K562 (cell line): ENCODE measurements around the gene TSC22D1. TPM values are rescaled to one million over a fixed set of nuclear protein-coding genes. Genes with fewer than 3 reads are reported as not detected.

ENCODE experiments used
- ATAC-seq: fragments of 200-7000 bp; cut with Tn5 transposase; 3 replicates; pipeline ENCODE4 v1.9.1; 2020; ENCODE audit warnings: moderate library complexity
- BruUV-seq: library from RNA; stranded (reverse); fragments of 400-500 nt; replicated peaks from 2 replicates; lab custom pipeline; 2021; lab: Mats Ljungman, UMichigan
- CTCF ChIA-PET: fragments of 300-600 bp; formaldehyde crosslinking; extraction: SDS; loops from one replicate; lab custom pipeline; 2021; ENCODE audit warnings: low intra/inter-chr PET ratio; lab: Yijun Ruan, JAX
- POLR2A ChIA-PET: fragments of 300-600, 350-650 bp; sonication (Branson Sonifier 250); formaldehyde crosslinking; extraction: SDS; loops from one replicate; lab custom pipeline; 2021; ENCODE audit warnings: antibody characterized with exemption, inconsistent platforms; lab: Yijun Ruan, JAX
- DNase-seq, 4 experiments: peaks; one replicate each; pipeline versions ENCODE4 v3.0.0 to v3.0.0-alpha.2; 2011 to 2018; ENCODE audit warnings: low spot score in 3 of 4, mixed read lengths in 3 of 4; ENCODE audit errors: extremely low read depth in 1 of 4
- FAIRE-seq: peaks from 2 replicates; lab custom pipeline; 2011; peaks lifted over from hg19 to GRCh38; lab: Jason Lieb, UNC
- H2AFZ ChIP-seq: 2 replicates; pipeline ENCODE4 v1.6.0; 2011; ENCODE audit warnings: low read depth, low read length, control low read depth, inconsistent platforms
- H3K27ac ChIP-seq: fragments of 200-600 bp; 3 replicates; pipeline ENCODE4 v1.8.0; 2011; ENCODE audit warnings: low read depth, mild to moderate bottlenecking, control low read depth, inconsistent platforms, low read length, moderate library complexity, mixed read lengths; ENCODE audit errors: extremely low read depth
- H3K27me3 ChIP-seq, 2 experiments: fragments of 300-600 bp in 1 of 2; 2 replicates in 1 of 2; 3 replicates in 1 of 2; pipeline versions ENCODE4 v1.6.0 to v1.8.0; 2011; ENCODE audit warnings: inconsistent platforms in 2 of 2, low read length in 2 of 2, mild to moderate bottlenecking in 1 of 2, mixed read lengths in 1 of 2, moderate library complexity in 1 of 2; ENCODE audit not compliant: control insufficient read depth in 2 of 2, insufficient read depth in 2 of 2
- H3K36me3 ChIP-seq: fragments of 300-600 bp; 3 replicates; pipeline ENCODE4 v1.8.0; 2011; ENCODE audit warnings: mild to moderate bottlenecking, low read length, inconsistent platforms; ENCODE audit not compliant: control insufficient read depth, insufficient read depth
- H3K4me1 ChIP-seq, 2 experiments: fragments of 200-600 bp in 1 of 2; replicated peaks in 1 of 2; 2 replicates in 1 of 2; 3 replicates in 1 of 2; pipeline versions ENCODE4 v1.5.1 to v1.8.0; 2011; ENCODE audit warnings: inconsistent platforms in 2 of 2, low read length in 2 of 2, mild to moderate bottlenecking in 1 of 2, mixed read lengths in 1 of 2, moderate library complexity in 1 of 2; ENCODE audit not compliant: control insufficient read depth in 2 of 2, insufficient read depth in 2 of 2
- H3K4me2 ChIP-seq: 2 replicates; pipeline ENCODE4 v1.6.1; 2011; ENCODE audit warnings: low read length, control low read depth, inconsistent platforms, mixed read lengths; ENCODE audit not compliant: insufficient read depth
- H3K4me3 ChIP-seq: fragments of 200-600 bp; sonication (generic), shearing (Covaris generic); 2 replicates; pipeline ENCODE4 v1.5.1; 2016; ENCODE audit warnings: control low read depth, inconsistent platforms
- H3K79me2 ChIP-seq: fragments of 200-600 bp; 3 replicates; pipeline ENCODE4 v1.8.0; 2011; ENCODE audit warnings: low read length, inconsistent platforms; ENCODE audit not compliant: control insufficient read depth, insufficient read depth
- H3K9ac ChIP-seq, 2 experiments: 2 replicates each; pipeline versions ENCODE4 v1.6.0 to v1.6.1; 2011; ENCODE audit warnings: low read depth in 2 of 2, low read length in 2 of 2, control low read depth in 1 of 2, inconsistent platforms in 1 of 2, mild to moderate bottlenecking in 1 of 2, mixed read lengths in 1 of 2; ENCODE audit not compliant: insufficient read depth in 1 of 2
- H3K9me1 ChIP-seq: one replicate; pipeline ENCODE4 v1.6.0; 2011; ENCODE audit warnings: inconsistent platforms, mild to moderate bottlenecking, low read length, moderate library complexity; ENCODE audit not compliant: control insufficient read depth, insufficient read depth
- H3K9me3 ChIP-seq: replicated peaks from 2 replicates; pipeline ENCODE4 v1.5.1; 2011; ENCODE audit warnings: low read depth, low read length, inconsistent platforms; ENCODE audit not compliant: control insufficient read depth, insufficient read depth
- H4K20me1 ChIP-seq: replicated peaks from 2 replicates; pipeline ENCODE4 v1.6.1; 2011; ENCODE audit warnings: low read length, inconsistent platforms, mixed read lengths; ENCODE audit not compliant: control insufficient read depth, insufficient read depth
- ARID2 ChIP-seq: fragments of 450-650 bp; IDR thresholded peaks from 2 replicates; pipeline ENCODE4 v1.6.1; 2017; ENCODE audit warnings: antibody characterized with exemption, mild to moderate bottlenecking
- ATF4 ChIP-seq: fragments of 450-650 bp; formaldehyde crosslinking; IDR thresholded peaks from 2 replicates; pipeline ENCODE4 v1.4.0; 2022; ENCODE audit warnings: mild to moderate bottlenecking, moderate library complexity
- CBFA2T2 ChIP-seq: fragments of 450-650 bp; conservative IDR thresholded peaks from 2 replicates; pipeline ENCODE4 v1.6.1; 2017; ENCODE audit warnings: mild to moderate bottlenecking
- ESRRA ChIP-seq: fragments of 450-650 bp; IDR thresholded peaks from 2 replicates; pipeline ENCODE4 v1.6.1; 2014; ENCODE audit warnings: low read depth, mild to moderate bottlenecking, moderate library complexity, borderline replicate concordance
- ETV5 ChIP-seq: sonication (generic); formaldehyde crosslinking; IDR thresholded peaks from 2 replicates; pipeline ENCODE4 v1.4.0; 2020; ENCODE audit warnings: low read depth, mild to moderate bottlenecking, missing genetic modification reagents
- HES1 ChIP-seq: fragments of 450-650 bp; IDR thresholded peaks from 2 replicates; pipeline ENCODE4 v1.6.1; 2016; ENCODE audit warnings: low read depth, mild to moderate bottlenecking, moderate library complexity
- KDM1A ChIP-seq, 2 experiments: fragments of 450-650 bp; IDR thresholded peaks; 2 replicates each; pipeline ENCODE4 v1.6.1; 2016; ENCODE audit warnings: mild to moderate bottlenecking in 2 of 2
- PKNOX1 ChIP-seq: fragments of 450-650 bp; IDR thresholded peaks from 2 replicates; pipeline ENCODE4 v1.6.1; 2016
- WGBS: fragments of 100-300 bp; shearing (Covaris generic); methylation state at CpG from one replicate; pipeline ENCODE4 v1.1.6; 2016; ENCODE audit warnings: low coverage, mixed read lengths; ENCODE audit not compliant: insufficient coverage; ENCODE audit errors: missing lambda C conversion rate; 5-methylcytosine and 5-hydroxymethylcytosine counted together
- in situ Hi-C: fragments of 300-500 bp; cut with MboI; formaldehyde crosslinking; loops from 4 replicates; pipeline ENCODE4 v1.15.0; 2018; ENCODE audit warnings: inconsistent platforms, mixed read lengths
- intact Hi-C: fragments of 100-400 bp; cut with micrococcal nuclease; formaldehyde crosslinking; loops from 2 replicates; pipeline ENCODE4 v1.14.2; 2022
- polyA plus RNA-seq, 8 experiments: library from polyadenylated mRNA; depleted of rRNA in 4 of 8; stranded (reverse) in 5 of 8; unstranded in 3 of 8; fragments of >200 nt; fragmentation: Nextera tagmentation in 2 of 8; fragmentation: Illumina TruSeq in 1 of 8; extraction: Ambion mirVana in 2 of 8; extraction: Trizol in 1 of 8; gene quantifications; 2 replicates each; pipeline versions ENCODE4 v1.2.1 to v1.2.3, GENCODE V29; 2011 to 2014; ENCODE audit warnings: inconsistent platforms in 1 of 8, missing spikeins in 1 of 8
- total RNA-seq, 7 experiments: library from RNA; depleted of rRNA in 6 of 7; stranded (reverse); fragments of >200 nt in 6 of 7; fragmentation: Illumina TruSeq in 2 of 7; extraction: Trizol in 2 of 7; gene quantifications; 2 replicates each; pipeline versions ENCODE4 v1.2.1 to v1.2.3, GENCODE V29; 2011 to 2021; ENCODE audit warnings: low replicate concordance in 1 of 7
- TF ChIP-seq, protein P1 (sequence below): fragments of 250-450 bp; sonication (Bioruptor Pico); IDR thresholded peaks from 2 replicates; pipeline ENCODE4 v1.4.0; 2020; ENCODE audit warnings: borderline replicate concordance

Gene TSC22D1
- total and polyA plus RNA-seq, 9 of the 15 experiments (the other 6 are each of a cell fraction or from before 2014, with no cell fraction given) = 2.6 to 19.8 (median 8.4) TPM

DNA sequence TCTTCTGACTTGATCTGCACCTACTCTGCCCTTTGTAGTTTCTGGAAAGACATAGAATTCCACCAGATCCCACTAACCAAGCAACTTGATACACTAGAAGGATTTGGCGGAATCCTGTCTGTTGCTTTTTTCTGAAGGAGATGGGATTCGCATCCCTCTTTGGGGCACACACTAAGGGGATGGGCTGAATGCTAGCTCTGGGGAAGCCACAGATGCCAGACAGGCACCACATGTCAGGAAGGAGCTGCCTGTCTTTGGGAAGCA lies 150.4 kb downstream of the TSC22D1 start:
- CTCF ChIA-PET = no interaction called here
- H2AFZ ChIP-seq = no peak overlapping the region
- in situ Hi-C loops = no loop called here
- 79% methylated on average over 2 of the region's 2 CpGs for WGBS
- H3K79me2 ChIP-seq = no peaks in the 10 kb centered on the region
- peaks cover 4 to 5% of the 10 kb centered on the region in 2 experiments; a peak in 4 of 5 replicates for H3K4me1 ChIP-seq
- FAIRE-seq = no peak
- no peak overlapping the region for H3K27ac ChIP-seq
- H3K9me3 ChIP-seq = no peaks in the 10 kb centered on the region
- TF ChIP-seq CBFA2T2 (no peak), ETV5 (CRISPR knock-in tag) (no peak), HES1 (no peak)
- TF ChIP-seq, all 486 proteins: peak for 0
- Histone ChIP-seq H3K9ac (no peak overlapping the region), H3K27me3 (no peaks in the 10 kb centered on the region), H3K4me2 (no peak overlapping the region), H3K36me3 (no peaks in the 10 kb centered on the region), H3K9me1 (no peaks in the 10 kb centered on the region), H4K20me1 (no peaks in the 10 kb centered on the region), H3K4me3 (no peak overlapping the region)
- POLR2A ChIA-PET = interaction anchor here (1.1 to 1.4 kb wide), 2 partner anchors 8 to 9 kb away, joined by 3 to 4 read pairs; no protein-coding TSS in a partner anchor
- BruUV-seq = no TSS peak
- DNase-seq (no peak), ATAC-seq (no peak)
- intact Hi-C loops = no loop called here

- H3K27me3 ChIP-seq = no peaks in the 10 kb centered on the region
- no TSS peak for BruUV-seq
- ATAC-seq (no peak), FAIRE-seq (no peak), DNase-seq (no peak)
- H3K79me2 ChIP-seq = no peaks in the 10 kb centered on the region
- H4K20me1 ChIP-seq = no peaks in the 10 kb centered on the region
- H2AFZ ChIP-seq = no peak overlapping the region
- no peaks in the 10 kb centered on the region for H3K9me1 ChIP-seq
- H3K36me3 ChIP-seq = no peaks in the 10 kb centered on the region
- ChIA-PET CTCF (no interaction called here), POLR2A (interaction anchor here (1.1 to 1.4 kb wide), 2 partner anchors 9 to 10 kb away, joined by 3 to 4 read pairs; no protein-coding TSS in a partner anchor)
- H3K9me3 ChIP-seq = no peaks in the 10 kb centered on the region
- in situ Hi-C loops = no loop called here
- intact Hi-C loops = no loop called here
- H3K27ac ChIP-seq = no peak overlapping the region
- H3K4me3 ChIP-seq = no peak overlapping the region
- H3K4me1 ChIP-seq = peaks cover 4 to 5% of the 10 kb centered on the region in 2 experiments; a peak in 4 of 5 replicates
- H3K4me2 ChIP-seq = no peak overlapping the region
- H3K9ac ChIP-seq = no peak overlapping the region
- 12% methylated on average over 6 of the region's 9 CpGs for WGBS
- no peak for TF ChIP-seq KDM1A (IDR thresholded peaks at IDR 0.05)
- TF ChIP-seq, protein P1, sequence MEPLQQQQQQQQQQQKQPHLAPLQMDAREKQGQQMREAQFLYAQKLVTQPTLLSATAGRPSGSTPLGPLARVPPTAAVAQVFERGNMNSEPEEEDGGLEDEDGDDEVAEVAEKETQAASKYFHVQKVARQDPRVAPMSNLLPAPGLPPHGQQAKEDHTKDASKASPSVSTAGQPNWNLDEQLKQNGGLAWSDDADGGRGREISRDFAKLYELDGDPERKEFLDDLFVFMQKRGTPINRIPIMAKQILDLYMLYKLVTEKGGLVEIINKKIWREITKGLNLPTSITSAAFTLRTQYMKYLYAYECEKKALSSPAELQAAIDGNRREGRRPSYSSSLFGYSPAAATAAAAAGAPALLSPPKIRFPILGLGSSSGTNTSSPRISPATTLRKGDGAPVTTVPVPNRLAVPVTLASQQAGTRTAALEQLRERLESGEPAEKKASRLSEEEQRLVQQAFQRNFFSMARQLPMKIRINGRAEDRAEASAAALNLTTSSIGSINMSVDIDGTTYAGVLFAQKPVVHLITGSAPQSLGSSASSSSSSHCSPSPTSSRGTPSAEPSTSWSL (CRISPR knock-in tag) = no peak
- TF ChIP-seq ESRRA = no peak
- no peak for TF ChIP-seq ATF4 (CRISPR knock-in tag)
- peak; percentile 35; the same call in 1 of the 2 replicates for TF ChIP-seq PKNOX1
- no peak for TF ChIP-seq ARID2
Measured at GRCh38 chr13:44425041-44425814, 150.9 kb downstream of the TSC22D1 start.
